HEK293T (cell line): ENCODE results near the gene RGS3.

ENCODE experiments used
- BHLHE40 ChIP-seq: fragments of 450-650 bp; IDR thresholded peaks from 2 replicates; pipeline ENCODE4 v1.6.1; 2016; ENCODE audit warnings: mild to moderate bottlenecking, moderate library complexity, borderline replicate concordance
- CTBP1 ChIP-seq: fragments of 450-650 bp; IDR thresholded peaks from 2 replicates; pipeline ENCODE4 v1.6.1; 2016; ENCODE audit warnings: borderline replicate concordance
- ELF4 ChIP-seq: fragments of 450-650 bp; IDR thresholded peaks from 2 replicates; pipeline ENCODE4 v1.6.1; 2017; ENCODE audit warnings: antibody characterized with exemption
- FOXA1 ChIP-seq: fragments of 450-650 bp; IDR thresholded peaks from 2 replicates; pipeline ENCODE4 v1.6.1; 2016; ENCODE audit warnings: mild to moderate bottlenecking
- FOXK2 ChIP-seq: fragments of 450-650 bp; IDR thresholded peaks from 2 replicates; pipeline ENCODE4 v1.6.1; 2016; ENCODE audit warnings: mild to moderate bottlenecking
- FOXM1 ChIP-seq: fragments of 450-650 bp; IDR thresholded peaks from 2 replicates; pipeline ENCODE4 v1.6.1; 2017; ENCODE audit warnings: mild to moderate bottlenecking, borderline replicate concordance
- LEF1 ChIP-seq: fragments of 450-650 bp; IDR thresholded peaks from 2 replicates; pipeline ENCODE4 v1.6.1; 2017; ENCODE audit warnings: mild to moderate bottlenecking, borderline replicate concordance
- NFRKB ChIP-seq: fragments of 450-650 bp; IDR thresholded peaks from 2 replicates; pipeline ENCODE4 v1.6.1; 2016; ENCODE audit warnings: mild to moderate bottlenecking, moderate library complexity
- SP1 ChIP-seq: fragments of 450-650 bp; IDR thresholded peaks from 2 replicates; pipeline ENCODE4 v1.6.1; 2017
- SUZ12 ChIP-seq: fragments of 450-650 bp; IDR thresholded peaks from 2 replicates; pipeline ENCODE4 v1.6.1; 2016; ENCODE audit warnings: mild to moderate bottlenecking
- TARDBP ChIP-seq: fragments of 450-650 bp; IDR thresholded peaks from 2 replicates; pipeline ENCODE4 v1.6.1; 2016
- TF ChIP-seq, protein P1 (sequence below): fragments of 450-650 bp; IDR thresholded peaks from 2 replicates; pipeline ENCODE4 v1.6.1; 2016

DNA sequence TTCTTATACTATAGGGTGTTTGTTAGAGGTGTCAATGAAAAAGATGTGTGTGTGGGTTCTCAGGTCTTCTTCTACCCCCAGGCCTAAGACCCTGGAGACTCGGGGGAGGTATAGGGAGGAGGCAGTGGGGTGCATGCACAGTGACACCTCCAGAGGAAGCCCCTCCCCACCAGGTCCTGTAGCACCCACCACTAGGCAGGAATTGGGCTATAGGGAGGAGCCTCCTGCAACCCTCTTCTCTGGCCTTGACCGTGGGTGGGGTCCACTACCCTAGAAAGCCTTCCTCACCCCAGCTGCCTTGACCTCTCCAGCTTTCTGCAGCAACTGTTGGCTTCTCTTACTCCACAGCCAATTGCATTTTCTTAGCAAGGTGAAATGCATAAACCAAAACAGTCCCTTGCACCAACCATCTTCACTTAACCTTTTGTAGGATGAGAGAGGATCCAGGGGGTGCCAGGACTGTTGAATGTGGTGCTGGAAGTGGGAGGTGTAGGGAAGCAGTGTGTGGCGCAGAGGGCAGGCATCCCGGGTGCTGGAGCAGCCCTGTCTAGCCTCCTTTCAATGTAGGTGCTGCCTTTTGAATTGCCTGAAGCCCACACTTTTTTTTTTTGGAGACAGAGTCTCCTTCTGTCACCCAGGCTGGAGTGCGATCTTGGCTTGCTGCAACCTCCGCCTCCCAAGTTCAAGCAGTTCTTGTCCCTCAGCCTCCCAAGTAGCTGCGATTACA lies 128.5 kb downstream of the RGS3 start:
- no peak for TF ChIP-seq FOXM1
- TF ChIP-seq TARDBP = no peak
- TF ChIP-seq BHLHE40 = no peak
- no peak for TF ChIP-seq FOXA1
- TF ChIP-seq SP1 = no peak
- TF ChIP-seq SUZ12 = no peak
- TF ChIP-seq NFRKB = no peak
- TF ChIP-seq FOXK2 = no peak
- TF ChIP-seq ELF4 = no peak
- TF ChIP-seq LEF1 = no peak
- TF ChIP-seq, protein P1, sequence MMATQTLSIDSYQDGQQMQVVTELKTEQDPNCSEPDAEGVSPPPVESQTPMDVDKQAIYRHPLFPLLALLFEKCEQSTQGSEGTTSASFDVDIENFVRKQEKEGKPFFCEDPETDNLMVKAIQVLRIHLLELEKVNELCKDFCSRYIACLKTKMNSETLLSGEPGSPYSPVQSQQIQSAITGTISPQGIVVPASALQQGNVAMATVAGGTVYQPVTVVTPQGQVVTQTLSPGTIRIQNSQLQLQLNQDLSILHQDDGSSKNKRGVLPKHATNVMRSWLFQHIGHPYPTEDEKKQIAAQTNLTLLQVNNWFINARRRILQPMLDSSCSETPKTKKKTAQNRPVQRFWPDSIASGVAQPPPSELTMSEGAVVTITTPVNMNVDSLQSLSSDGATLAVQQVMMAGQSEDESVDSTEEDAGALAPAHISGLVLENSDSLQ = no peak
- no peak for TF ChIP-seq CTBP1
